CD1c-positive myeloid dendritic cell (primary cell): ENCODE measurements around the gene TMEM132C.

ENCODE experiments used
- DNase-seq: peaks from one replicate; pipeline ENCODE4 v3.0.0-alpha.2; 2016; ENCODE audit errors: extremely low spot score

The TMEM132C gene

DNA sequence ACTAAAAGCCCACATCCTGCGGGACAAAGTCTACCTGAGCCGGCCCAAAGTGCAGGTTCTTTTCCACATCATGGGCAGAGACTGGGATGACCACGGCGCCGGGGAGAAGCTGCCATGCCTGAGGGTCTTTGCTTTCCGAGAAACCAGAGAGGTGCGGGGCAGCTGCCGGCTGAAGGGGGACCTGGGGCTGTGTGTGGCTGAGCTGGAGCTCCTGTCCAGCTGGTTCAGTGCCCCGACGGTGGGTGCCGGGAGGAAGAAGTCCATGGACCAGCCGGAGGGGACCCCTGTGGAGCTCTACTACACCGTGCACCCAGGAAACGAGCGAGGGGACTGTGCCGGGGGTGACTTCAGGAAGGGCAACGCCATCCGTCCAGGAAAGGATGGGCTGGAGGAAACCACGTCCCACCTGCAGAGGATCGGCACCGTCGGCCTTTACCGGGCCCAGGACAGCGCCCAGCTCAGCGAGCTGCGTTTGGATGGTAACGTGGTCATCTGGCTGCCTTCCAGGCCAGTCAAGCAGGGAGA is 148.1 kb downstream of the TMEM132C start:
- no peak for DNase-seq

- no peak for DNase-seq
Observed at GRCh38 chr12:128418944-128419343, 152.0 kb downstream of the TMEM132C start.

DNA sequence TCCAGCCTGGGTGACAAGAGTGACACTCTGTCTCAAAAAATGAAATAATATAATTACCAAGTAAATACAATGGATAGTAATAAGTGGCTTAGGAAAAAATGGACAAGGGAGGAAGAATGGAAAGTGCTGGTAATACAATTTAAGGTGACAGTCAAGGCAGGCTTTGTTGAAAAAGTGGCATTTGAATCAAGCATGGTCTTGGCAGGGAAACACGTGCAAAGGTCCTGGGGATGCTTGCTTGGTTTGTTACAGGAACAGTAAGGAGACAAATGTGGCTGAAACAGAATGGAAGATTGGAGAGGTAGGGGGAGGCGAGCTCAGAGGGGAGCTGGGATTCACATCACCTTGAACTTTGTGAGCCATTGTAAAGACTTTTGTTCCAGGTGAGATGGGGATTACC is 153.2 kb downstream of the TMEM132C start:
- DNase-seq: no peak

GRCh38 chr12:128421375-128421774 is 154.4 kb downstream of the TMEM132C start:
- no peak for DNase-seq

GRCh38 chr12:128423205-128423604 is 156.2 kb downstream of the TMEM132C start:
- DNase-seq: no peak

GRCh38 chr12:128424931-128425431 is 158.0 kb downstream of the TMEM132C start:
- DNase-seq: no peak

GRCh38 chr12:128425666-128426331 is 158.8 kb downstream of the TMEM132C start:
- no peak for DNase-seq

- no peak for DNase-seq
Observed at GRCh38 chr12:128426511-128426910, 159.5 kb downstream of the TMEM132C start.

DNA sequence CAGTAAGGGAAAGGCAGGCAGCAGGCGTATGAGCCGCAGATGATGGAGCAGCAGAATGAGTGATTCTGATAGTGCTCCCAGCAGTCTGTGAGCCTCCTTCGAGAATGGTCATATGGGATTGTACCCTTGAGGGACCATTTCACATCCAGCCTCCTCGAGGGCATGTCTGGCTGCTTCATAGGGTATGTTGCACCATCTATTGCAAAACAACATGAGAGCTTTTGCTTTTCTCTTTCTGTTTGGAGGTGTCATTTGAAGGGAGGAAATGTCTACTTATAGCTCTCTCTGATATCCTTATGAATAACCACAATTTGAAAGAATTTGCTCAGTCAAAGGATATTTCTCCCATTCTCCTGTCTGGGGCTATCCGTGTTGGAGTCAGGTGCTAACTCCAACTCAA is 172.8 kb downstream of the TMEM132C start:
- DNase-seq: no peak

- DNase-seq: no peak
Observed at GRCh38 chr12:128442096-128442495, 175.1 kb downstream of the TMEM132C start.

GRCh38 chr12:128444598-128444997 is 177.6 kb downstream of the TMEM132C start:
- no peak for DNase-seq

- DNase-seq: no peak
Observed at GRCh38 chr12:128445415-128446127, 178.6 kb downstream of the TMEM132C start.

GRCh38 chr12:128449146-128449894 is 182.3 kb downstream of the TMEM132C start:
- DNase-seq: no peak

DNA sequence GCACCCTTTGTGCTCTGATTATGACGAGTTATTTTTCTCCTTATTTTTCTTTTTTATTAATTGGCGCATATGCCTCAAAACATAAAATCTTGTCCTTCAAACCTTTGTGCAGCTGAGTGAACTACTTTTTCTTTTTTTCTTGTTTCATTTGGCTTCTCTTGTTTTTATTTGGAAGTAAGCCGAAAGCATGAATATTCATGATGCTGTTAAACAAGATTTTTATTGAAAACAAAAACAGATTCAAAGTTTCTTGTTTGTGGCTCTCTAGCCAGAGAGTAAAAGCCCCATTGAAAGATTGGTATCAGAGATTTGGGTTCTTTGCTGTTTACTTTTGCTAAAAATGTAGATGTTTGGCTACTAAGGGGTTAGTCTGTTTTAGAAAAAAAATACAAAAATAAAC is 183.8 kb downstream of the TMEM132C start:
- DNase-seq: no peak

DNA sequence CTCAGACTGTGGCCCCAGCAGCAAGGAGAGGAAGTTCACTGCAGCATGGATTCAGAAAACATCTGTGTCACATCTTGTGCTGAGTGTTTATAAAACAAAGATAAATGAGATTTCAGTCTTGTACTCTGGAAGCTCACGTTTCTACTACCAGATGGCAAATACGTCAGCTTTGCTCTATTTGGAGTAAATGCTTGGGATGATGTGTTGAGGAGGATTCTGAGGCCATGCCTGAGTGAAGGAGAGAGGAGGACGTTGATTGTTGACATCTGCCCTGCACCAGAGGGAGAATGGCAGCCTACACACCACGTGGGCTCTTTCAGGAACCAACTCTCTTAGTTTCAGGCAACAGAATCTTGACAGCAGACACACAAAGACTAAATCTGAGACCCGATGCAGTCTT is 188.9 kb downstream of the TMEM132C start:
- DNase-seq: no peak

- DNase-seq: no peak
Observed at GRCh38 chr12:128456922-128457321, 190.0 kb downstream of the TMEM132C start.

DNA sequence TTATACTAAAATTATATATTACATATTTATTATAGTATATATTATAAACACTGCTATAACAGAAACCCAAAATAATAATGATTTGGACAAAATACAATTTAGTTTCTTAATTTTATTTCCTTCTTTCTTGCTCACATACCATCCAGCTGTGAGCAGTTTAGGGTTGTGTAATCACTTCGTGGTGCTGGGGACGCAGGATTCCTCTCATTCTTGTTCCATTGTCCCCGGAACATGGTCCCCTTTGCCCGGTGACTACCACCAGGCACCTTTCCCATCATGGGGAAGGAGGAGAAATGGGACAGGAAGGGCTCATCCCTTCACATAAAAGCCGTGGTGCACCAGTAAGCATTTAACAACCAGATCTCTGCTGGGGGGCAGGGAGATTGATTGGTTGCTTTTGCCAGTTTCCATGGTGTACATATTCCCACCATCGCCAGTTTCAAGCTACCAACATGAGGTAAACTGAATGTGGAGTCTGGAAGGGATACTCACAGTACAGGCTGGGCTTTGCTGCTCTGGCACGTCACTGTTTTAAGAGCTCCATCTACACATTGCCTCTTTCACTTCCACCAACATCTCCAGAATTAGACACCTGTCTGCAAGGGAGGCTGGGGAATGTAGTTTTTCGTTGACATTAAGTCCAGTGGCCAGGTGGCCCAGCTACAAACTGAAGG is 191.5 kb downstream of the TMEM132C start:
- DNase-seq: no peak

- DNase-seq: no peak
Observed at GRCh38 chr12:128459067-128459466, 192.1 kb downstream of the TMEM132C start.

DNA sequence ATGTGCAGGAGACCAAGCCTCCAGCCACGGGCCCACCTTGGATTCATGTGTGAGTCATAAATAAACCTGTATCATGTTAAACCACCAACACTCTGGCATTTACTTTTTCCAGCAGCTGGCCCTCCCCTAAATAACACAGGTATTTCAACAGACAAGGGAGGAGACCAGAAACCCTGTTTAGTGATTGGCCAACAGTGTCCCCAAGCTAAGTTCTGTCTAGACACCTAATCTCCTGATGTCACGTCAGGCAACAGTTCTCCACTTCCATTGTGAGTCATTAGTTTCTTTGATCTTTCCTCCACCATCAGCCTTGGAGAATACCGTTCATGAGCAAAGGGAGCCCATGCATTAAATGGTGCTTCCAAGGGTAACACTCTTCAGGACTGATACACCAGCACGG is 196.9 kb downstream of the TMEM132C start:
- DNase-seq: no peak

DNA sequence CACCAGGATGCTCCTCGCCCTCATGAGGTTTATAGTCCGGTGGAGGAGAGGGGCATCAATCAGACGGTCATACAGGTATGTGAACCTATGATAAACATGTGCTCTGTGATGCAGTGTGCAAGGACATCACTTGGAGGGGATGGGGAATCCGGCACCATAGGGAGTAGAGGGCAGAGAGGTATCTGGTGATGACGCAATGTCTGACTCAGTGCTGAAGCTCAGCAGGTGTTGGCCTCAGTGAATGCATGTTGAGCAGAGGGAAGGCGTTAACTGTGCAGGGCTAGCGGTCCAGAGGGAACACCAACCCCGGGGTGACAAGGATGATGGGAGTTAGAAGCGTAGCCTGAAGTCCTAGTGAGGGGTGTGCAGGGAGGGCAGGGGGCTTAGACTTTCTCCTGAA is 200.9 kb downstream of the TMEM132C start:
- DNase-seq: no peak

GRCh38 chr12:128468926-128469325 is 202.0 kb downstream of the TMEM132C start:
- DNase-seq: no peak

DNA sequence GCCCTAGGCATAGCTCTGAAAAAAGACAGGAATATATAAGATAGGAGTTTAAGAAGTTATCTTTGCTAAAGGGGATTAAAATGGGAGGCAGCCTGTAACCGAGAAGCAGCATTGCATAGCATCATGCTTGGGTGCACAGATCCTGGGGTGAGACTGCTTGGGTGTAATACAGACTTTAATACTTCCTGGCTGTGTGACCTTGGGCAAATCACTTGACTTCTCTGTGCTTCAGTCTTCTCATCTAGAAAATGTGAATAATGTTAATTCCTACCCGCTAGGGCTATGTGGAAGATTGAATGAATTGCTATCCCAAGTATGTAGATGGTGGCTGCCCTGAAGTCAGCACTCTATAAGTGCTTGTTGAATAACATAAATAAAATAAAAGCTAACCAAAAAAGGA is 204.5 kb downstream of the TMEM132C start:
- DNase-seq: no peak
